H9 (cell line): ENCODE data around the gene LBHD2. TPM values are rescaled to one million over a fixed set of nuclear protein-coding genes. Genes with fewer than 3 reads are reported as not detected.

Experiments used
- DNase-seq: peaks from one replicate; pipeline ENCODE4 v3.0.0-alpha.2; 2017
- H2AFZ ChIP-seq: one replicate; pipeline ENCODE4 v1.6.1; 2013; ENCODE audit warnings: mild to moderate bottlenecking, low read length, control low read depth, moderate library complexity
- H2AK5ac ChIP-seq: 2 replicates; pipeline ENCODE4 v1.6.1; 2013; ENCODE audit warnings: low read length, control low read depth, mixed read lengths; ENCODE audit not compliant: insufficient read length
- H2BK120ac ChIP-seq: one replicate; pipeline ENCODE4 v1.6.1; 2013; ENCODE audit warnings: low read depth, mild to moderate bottlenecking, low read length, control low read depth, inconsistent platforms; ENCODE audit not compliant: poor library complexity, severe bottlenecking
- H2BK12ac ChIP-seq: 2 replicates; pipeline ENCODE4 v1.6.1; 2013; ENCODE audit warnings: low read length, control low read depth, mixed read lengths, low read depth; ENCODE audit not compliant: insufficient read length
- H2BK15ac ChIP-seq: 2 replicates; pipeline ENCODE4 v1.6.1; 2013; ENCODE audit warnings: low read depth, low read length, control low read depth
- H2BK20ac ChIP-seq: one replicate; pipeline ENCODE4 v1.6.1; 2013; ENCODE audit warnings: low read depth, mild to moderate bottlenecking, low read length, control low read depth, inconsistent platforms; ENCODE audit not compliant: poor library complexity, severe bottlenecking
- H2BK5ac ChIP-seq: 2 replicates; pipeline ENCODE4 v1.6.1; 2013; ENCODE audit warnings: low read length, control low read depth, mixed read lengths; ENCODE audit not compliant: insufficient read length
- H3K14ac ChIP-seq: 2 replicates; pipeline ENCODE4 v1.6.1; 2013; ENCODE audit warnings: low read length, control low read depth; ENCODE audit not compliant: insufficient read depth
- H3K18ac ChIP-seq: 2 replicates; pipeline ENCODE4 v1.6.1; 2013; ENCODE audit warnings: low read depth, mild to moderate bottlenecking, mixed read lengths, low read length, control low read depth; ENCODE audit not compliant: insufficient read length
- H3K23ac ChIP-seq: 2 replicates; pipeline ENCODE4 v1.6.1; 2013; ENCODE audit warnings: low read length, control low read depth, mixed read lengths, low read depth; ENCODE audit not compliant: insufficient read length
- H3K23me2 ChIP-seq: 2 replicates; pipeline ENCODE4 v1.6.1; 2013; ENCODE audit warnings: low read depth, mild to moderate bottlenecking, mixed read lengths, low read length, control low read depth; ENCODE audit not compliant: insufficient read length, poor library complexity, severe bottlenecking
- H3K27ac ChIP-seq: 2 replicates; pipeline ENCODE4 v1.5.1; 2013; ENCODE audit warnings: low read length, control low read depth, mixed read lengths, low read depth; ENCODE audit not compliant: insufficient read length
- H3K27me3 ChIP-seq: 2 replicates; pipeline ENCODE4 v1.6.1; 2013; ENCODE audit warnings: low read length, control low read depth, inconsistent platforms; ENCODE audit not compliant: insufficient read depth
- H3K4ac ChIP-seq: 2 replicates; pipeline ENCODE4 v1.6.1; 2013; ENCODE audit warnings: low read depth, mild to moderate bottlenecking, control low read depth, inconsistent platforms, low read length, moderate library complexity
- H3K4me1 ChIP-seq: 2 replicates; pipeline ENCODE4 v1.6.1; 2013; ENCODE audit warnings: low read length, control low read depth, inconsistent platforms; ENCODE audit not compliant: insufficient read depth
- H3K4me2 ChIP-seq: 2 replicates; pipeline ENCODE4 v1.6.1; 2013; ENCODE audit warnings: low read length, control low read depth, mixed read lengths; ENCODE audit not compliant: insufficient read length, insufficient read depth
- H3K56ac ChIP-seq: 2 replicates; pipeline ENCODE4 v1.6.1; 2013; ENCODE audit warnings: low read depth, mild to moderate bottlenecking, mixed read lengths, low read length, control low read depth; ENCODE audit not compliant: insufficient read length
- H3K79me1 ChIP-seq: 2 replicates; pipeline ENCODE4 v1.6.1; 2013; ENCODE audit warnings: low read depth, mild to moderate bottlenecking, moderate library complexity, low read length, control low read depth, inconsistent platforms; ENCODE audit not compliant: insufficient read depth, poor library complexity, severe bottlenecking
- H3K79me2 ChIP-seq: 2 replicates; pipeline ENCODE4 v1.6.1; 2013; ENCODE audit warnings: low read length, control low read depth, inconsistent platforms; ENCODE audit not compliant: insufficient read depth
- H3K9ac ChIP-seq: 2 replicates; pipeline ENCODE4 v1.6.1; 2013; ENCODE audit warnings: low read length, control low read depth, mixed read lengths; ENCODE audit not compliant: insufficient read length; ENCODE audit errors: extremely low read depth
- H3K9me3 ChIP-seq: one replicate; pipeline ENCODE4 v1.6.1; 2013; ENCODE audit warnings: low read depth, low read length, inconsistent platforms; ENCODE audit not compliant: control insufficient read depth
- H3T11ph ChIP-seq: one replicate; pipeline ENCODE4 v1.6.1; 2013; ENCODE audit warnings: mild to moderate bottlenecking, low read length, control low read depth, inconsistent platforms
- H4K20me1 ChIP-seq: one replicate; pipeline ENCODE4 v1.6.1; 2013; ENCODE audit not compliant: control insufficient read depth, insufficient read length, insufficient read depth
- H4K5ac ChIP-seq: 2 replicates; pipeline ENCODE4 v1.6.1; 2013; ENCODE audit warnings: low read depth, mild to moderate bottlenecking, mixed read lengths, low read length, control low read depth; ENCODE audit not compliant: insufficient read length
- H4K8ac ChIP-seq: replicated peaks from 2 replicates; pipeline ENCODE4 v1.6.1; 2013; ENCODE audit warnings: low read length, control low read depth, mixed read lengths, low read depth; ENCODE audit not compliant: insufficient read length
- H4K91ac ChIP-seq: 2 replicates; pipeline ENCODE4 v1.6.1; 2013; ENCODE audit warnings: low read depth, mild to moderate bottlenecking, moderate library complexity, mixed read lengths, low read length, control low read depth; ENCODE audit not compliant: insufficient read length
- H3K27ac Mint-ChIP-seq, 3 experiments: 2 replicates in 2 of 3; 3 replicates in 1 of 3; pipeline ENCODE4 v1.8.0; 2020 to 2021; ENCODE audit warnings: mixed read lengths in 3 of 3, mild to moderate bottlenecking in 1 of 3, moderate library complexity in 1 of 3
- H3K27me3 Mint-ChIP-seq: 2 replicates; pipeline ENCODE4 v1.8.0; 2021; ENCODE audit warnings: low read depth, mild to moderate bottlenecking, moderate library complexity, mixed read lengths
- H3K36me3 Mint-ChIP-seq, 3 experiments: 2 replicates in 2 of 3; 3 replicates in 1 of 3; pipeline ENCODE4 v1.8.0; 2020 to 2021; ENCODE audit warnings: low read depth in 3 of 3, mixed read lengths in 3 of 3; ENCODE audit not compliant: insufficient read depth in 1 of 3
- H3K4me1 Mint-ChIP-seq, 2 experiments: 2 replicates each; pipeline ENCODE4 v1.8.0; 2020; ENCODE audit warnings: mixed read lengths in 2 of 2
- H3K4me3 Mint-ChIP-seq, 2 experiments: 2 replicates in 1 of 2; 3 replicates in 1 of 2; pipeline ENCODE4 v1.8.0; 2020 to 2021; ENCODE audit warnings: mild to moderate bottlenecking in 2 of 2, mixed read lengths in 2 of 2, moderate library complexity in 1 of 2
- H3K9me3 Mint-ChIP-seq, 2 experiments: 2 replicates in 1 of 2; 3 replicates in 1 of 2; pipeline ENCODE4 v1.8.0; 2020; ENCODE audit warnings: mild to moderate bottlenecking in 2 of 2, mixed read lengths in 2 of 2, moderate library complexity in 1 of 2
- CTCF ChIP-seq: fragments of 200-600 bp; sonication (generic); conservative IDR thresholded peaks from 3 replicates; pipeline ENCODE4 v1.8.0; 2021; ENCODE audit warnings: antibody characterized with exemption, mild to moderate bottlenecking
- WGBS: extraction: QIAGEN DNeasy Blood & Tissue Kit; methylation state at CpG from one replicate; pipeline ENCODE4 v1.1.7; 2013; ENCODE audit warnings: missing lambda C conversion rate, low lambda C conversion rate, mixed read lengths; ENCODE audit not compliant: insufficient read length; ENCODE audit errors: extremely low coverage; 5-methylcytosine and 5-hydroxymethylcytosine counted together
- total RNA-seq: library from RNA; stranded (reverse); gene quantifications from 2 replicates; pipeline ENCODE4 v1.2.1, GENCODE V29; 2021

LBHD2 gene
- total RNA-seq, 1 experiment from 2014 or later: not detected

- Histone ChIP-seq H3K79me2 (peaks cover 33% of the 10 kb centered on the region; the same call in 1 of the 2 replicates), H2AK5ac (no peak overlapping the region), H2BK20ac (no peak overlapping the region), H4K8ac (no peak overlapping the region), H3K23me2 (no peaks in the 10 kb centered on the region), H3K4me1 (no peaks in the 10 kb centered on the region; the same call in 1 of the 2 replicates), H2BK12ac (no peak overlapping the region), H3K18ac (no peak overlapping the region), H3K56ac (no peak overlapping the region), H3K4me2 (no peak overlapping the region), H3K9me3 (no peaks in the 10 kb centered on the region), H4K20me1 (no peaks in the 10 kb centered on the region), H3K9ac (no peak overlapping the region), H4K5ac (no peak overlapping the region), H3K4ac (no peak overlapping the region), H2BK5ac (no peak overlapping the region), H3K79me1 (peaks cover 16% of the 10 kb centered on the region), H3K14ac (no peak overlapping the region), H2BK120ac (no peak overlapping the region), H2BK15ac (no peak overlapping the region), H3K23ac (no peak overlapping the region), H3K27me3 (no peaks in the 10 kb centered on the region), H3K27ac (no peak overlapping the region), H3T11ph (no peak overlapping the region), H2AFZ (no peak overlapping the region), H4K91ac (no peak overlapping the region)
- DNase-seq: no peak
- no peaks in the 10 kb centered on the region for H3K9me3 Mint-ChIP-seq
- H3K4me3 Mint-ChIP-seq: no peak overlapping the region
- H3K27ac Mint-ChIP-seq: no peak overlapping the region
- H3K4me1 Mint-ChIP-seq: peaks cover 11 to 17% of the 10 kb centered on the region in 2 experiments
- H3K36me3 Mint-ChIP-seq: peaks cover 0 to 10% (median 0%) of the 10 kb centered on the region in 3 experiments; a peak in 4 of 7 replicates
- no peak for TF ChIP-seq CTCF
- H3K27me3 Mint-ChIP-seq: no peaks in the 10 kb centered on the region
- WGBS: no CpG with 5 or more reads among the region's 10 CpGs
Measured at GRCh38 chr14:103052407-103052806, 31.6 kb upstream of the LBHD2 start.
